ENCODE measurements around the gene CST9L.

CST9L gene

GRCh38 chr20:23568320-23568970 is at the start of gene CST9L:
Gene CST9L (minus strand): TSS chr20:23568484. CDS start chr20:23568450, 34 bp downstream.
- no peak for DNase-seq (ENCODE audit: low read depth in 2 of 2)

- DNase-seq (ENCODE audit: low read depth in 2 of 2), result no peak
Observed at GRCh38 chr20:23614163-23614562, 45.9 kb upstream of the CST9L start.

GRCh38 chr20:23613676-23614075 is 45.4 kb upstream of the CST9L start:
- no peak for DNase-seq (ENCODE audit: low read depth in 2 of 2)

- DNase-seq (ENCODE audit: low read depth in 2 of 2), result no peak
Observed at GRCh38 chr20:23612396-23612795, 44.1 kb upstream of the CST9L start.

- DNase-seq (ENCODE audit: low read depth in 2 of 2), result no peak
Observed at GRCh38 chr20:23609486-23610109, 41.3 kb upstream of the CST9L start.

- no peak for DNase-seq (ENCODE audit: low read depth in 2 of 2)
Observed at GRCh38 chr20:23608251-23608846, 40.1 kb upstream of the CST9L start.

- no peak for DNase-seq (ENCODE audit: low read depth in 2 of 2)
Observed at GRCh38 chr20:23607497-23608245, 39.4 kb upstream of the CST9L start.

GRCh38 chr20:23606652-23607049 is 38.4 kb upstream of the CST9L start:
- peak; percentile 33 to 34 for DNase-seq (ENCODE audit: low read depth in 2 of 2)

GRCh38 chr20:23605867-23606651 is 37.8 kb upstream of the CST9L start, which contains the start of gene CST9:
Gene CST9 (minus strand): TSS chr20:23605917. CDS start chr20:23605864, 53 bp downstream.
- DNase-seq (ENCODE audit: low read depth in 2 of 2), result no peak

GRCh38 chr20:23604306-23604705 is 36.0 kb upstream of the CST9L start:
- no peak for DNase-seq (ENCODE audit: low read depth in 2 of 2)

GRCh38 chr20:23603321-23603720 is 35.0 kb upstream of the CST9L start:
- DNase-seq (ENCODE audit: low read depth in 2 of 2), result no peak

- no peak for DNase-seq (ENCODE audit: low read depth in 2 of 2)
Observed at GRCh38 chr20:23602699-23603098, 34.4 kb upstream of the CST9L start.

- DNase-seq (ENCODE audit: low read depth in 2 of 2), result no peak
Observed at GRCh38 chr20:23602241-23602640, 34.0 kb upstream of the CST9L start.

GRCh38 chr20:23601715-23602114 is 33.4 kb upstream of the CST9L start:
- no peak for DNase-seq (ENCODE audit: low read depth in 2 of 2)

- DNase-seq (ENCODE audit: low read depth in 2 of 2), result no peak
Observed at GRCh38 chr20:23598481-23598880, 30.2 kb upstream of the CST9L start.

- no peak for DNase-seq (ENCODE audit: low read depth in 2 of 2)
Observed at GRCh38 chr20:23596579-23597250, 28.4 kb upstream of the CST9L start.

- no peak for DNase-seq (ENCODE audit: low read depth in 2 of 2)
Observed at GRCh38 chr20:23595941-23596340, 27.7 kb upstream of the CST9L start.

- no peak for DNase-seq (ENCODE audit: low read depth in 2 of 2)
Observed at GRCh38 chr20:23588434-23589403, 20.4 kb upstream of the CST9L start.

GRCh38 chr20:23587631-23588030 is 19.3 kb upstream of the CST9L start:
- no peak for DNase-seq (ENCODE audit: low read depth in 2 of 2)

Data from stimulated activated CD8-positive, alpha-beta memory T cell treated with anti-CD3 and anti-CD28 coated beads, Interleukin-2, amount 100 ng/mL, for 1 hour (primary cell).